GM18505 (cell line): ENCODE measurements around the gene GFOD1.

Experiments used
- ATAC-seq: cut with Tn5 transposase; IDR thresholded peaks from one replicate; pipeline ENCODE4 v1.9.1; 2021; ENCODE audit not compliant: unreplicated experiment
- POLR2A ChIP-seq: IDR thresholded peaks from 4 replicates; pipeline ENCODE4 v1.6.1; 2011; ENCODE audit warnings: borderline replicate concordance; ENCODE audit not compliant: insufficient read depth, insufficient read length; ENCODE audit errors: extremely low read depth

Gene GFOD1

DNA sequence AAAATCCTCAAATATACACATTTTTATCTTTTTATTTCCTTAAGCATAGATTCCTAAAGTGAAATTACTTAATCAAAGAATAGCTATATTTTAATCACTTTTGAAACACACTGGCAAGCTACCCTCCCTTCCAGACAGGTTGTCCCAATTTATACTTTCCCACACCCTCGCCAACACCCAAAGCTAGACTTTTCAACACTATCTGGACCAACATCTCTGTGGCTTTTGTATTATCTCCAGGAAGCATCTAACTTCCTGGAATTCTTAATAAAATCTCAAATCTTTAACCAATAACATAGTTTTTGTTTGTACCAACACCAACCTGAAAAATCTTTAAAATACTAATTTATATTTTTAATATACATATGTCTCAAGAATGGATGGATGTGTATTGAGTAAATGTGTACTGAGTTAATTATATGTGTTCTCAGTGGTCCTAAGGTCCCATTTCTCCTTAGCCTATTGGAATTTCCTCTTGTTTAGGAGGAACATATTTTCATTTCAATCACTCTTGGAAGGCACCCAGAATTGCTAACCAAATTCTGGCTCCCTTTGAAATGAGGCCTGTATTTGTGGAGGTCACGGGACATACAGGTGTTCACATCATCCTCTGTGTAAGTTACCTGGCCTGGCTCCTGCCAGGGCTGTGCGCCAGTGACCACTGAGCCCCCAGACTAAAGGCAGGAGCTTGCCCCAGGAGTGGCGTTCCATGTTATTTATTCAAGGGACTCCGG, 17.4 kb upstream of the GFOD1 start:
- no peak for TF ChIP-seq POLR2A
- ATAC-seq: no peak

DNA sequence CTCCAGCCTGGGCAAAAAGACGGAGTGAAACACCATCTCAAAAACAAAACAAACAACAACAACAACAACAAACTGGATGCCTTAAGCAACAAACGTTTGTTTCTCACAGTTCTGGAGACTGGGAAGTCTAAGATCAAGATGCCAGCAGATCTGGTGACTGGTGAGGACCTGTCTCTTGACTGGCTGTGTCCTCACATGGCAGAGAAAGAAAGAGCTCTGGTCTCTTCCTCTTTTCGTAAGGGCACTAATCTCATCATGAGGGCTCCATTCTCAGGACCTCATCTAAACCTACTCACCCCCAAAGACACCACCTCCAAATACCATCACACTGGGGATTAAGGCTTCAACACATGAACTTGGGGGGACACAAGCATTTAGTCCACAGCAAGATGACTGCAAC, 13.5 kb upstream of the GFOD1 start:
- TF ChIP-seq POLR2A: no peak
- ATAC-seq: no peak

DNA sequence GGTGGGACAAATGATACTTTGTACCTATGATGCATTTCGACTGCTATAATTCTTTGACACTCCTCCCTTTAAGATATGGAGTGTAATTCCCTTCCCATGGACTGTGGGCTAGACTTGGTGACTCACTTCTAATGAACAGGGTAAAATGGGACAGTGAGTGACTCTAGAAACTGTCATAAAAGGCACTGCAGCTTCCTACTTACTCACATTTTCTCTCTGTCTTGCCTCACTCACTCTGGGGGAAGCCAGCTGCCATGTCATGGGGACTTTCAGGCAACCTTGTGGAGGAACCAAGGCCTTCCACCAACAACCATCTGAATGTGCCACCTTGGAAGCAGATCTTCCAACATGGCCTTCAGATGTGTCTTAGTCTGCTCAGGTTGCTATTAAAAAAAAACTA, 12.9 kb upstream of the GFOD1 start:
- ATAC-seq: no peak
- no peak for TF ChIP-seq POLR2A

GRCh38 chr6:13496513-13497190, 9.3 kb upstream of the GFOD1 start:
- TF ChIP-seq POLR2A: no peak
- no peak for ATAC-seq

- no peak for ATAC-seq
- no peak for TF ChIP-seq POLR2A
These were observed 8.4 kb upstream of the GFOD1 start for GRCh38 chr6:13495818-13496217.

DNA sequence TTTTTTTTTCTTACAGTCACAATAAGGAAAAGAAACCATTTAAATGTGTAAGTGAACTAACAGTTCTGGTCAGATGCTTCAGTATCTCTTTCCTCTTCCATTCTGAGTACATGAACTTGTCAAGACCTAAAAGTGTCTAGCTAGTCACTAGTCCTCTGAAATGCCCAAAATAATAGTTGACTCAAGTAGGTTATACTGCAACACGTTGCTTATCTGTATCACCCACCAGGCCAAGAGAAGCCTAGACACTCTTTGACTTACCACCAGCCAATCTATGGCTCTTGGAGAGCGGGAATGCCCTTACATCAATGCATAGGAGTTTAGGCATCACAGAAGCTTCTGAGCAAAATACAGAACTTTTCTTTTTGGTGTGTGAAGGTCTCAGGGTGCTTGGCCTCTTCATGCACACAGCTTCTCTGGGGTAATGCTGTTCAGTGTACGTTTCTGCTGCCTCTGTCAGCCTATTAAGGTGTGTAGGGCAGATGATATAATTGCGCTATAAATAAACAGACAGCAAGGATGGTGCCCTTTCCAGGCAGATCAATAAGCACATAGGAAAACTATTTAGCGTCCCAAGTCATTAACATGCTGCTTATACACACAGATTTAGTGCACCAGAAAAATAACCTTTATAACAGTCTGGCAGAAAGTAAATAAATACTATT, 7.8 kb upstream of the GFOD1 start:
- no peak for ATAC-seq
- TF ChIP-seq POLR2A: no peak

GRCh38 chr6:13494137-13494536, 6.7 kb upstream of the GFOD1 start:
- TF ChIP-seq POLR2A: no peak

DNA sequence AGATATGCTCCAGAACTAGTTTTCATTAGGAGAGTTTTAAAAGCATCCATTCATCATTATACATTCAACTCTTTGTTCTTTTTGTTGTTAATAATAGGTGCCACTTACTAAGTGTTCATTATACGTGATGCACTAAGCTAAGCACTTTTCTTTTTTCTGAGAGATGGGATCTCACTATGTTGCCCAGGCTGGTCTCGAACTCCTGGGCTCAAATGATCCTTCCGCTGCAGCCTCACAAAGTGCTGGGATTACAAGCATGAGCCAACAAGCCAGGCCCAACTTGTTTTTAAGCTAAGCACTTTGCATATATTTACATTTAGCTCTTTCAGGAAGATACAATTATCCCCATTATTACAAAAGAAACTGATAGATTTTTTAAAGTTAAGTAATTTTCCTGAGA, 5.7 kb upstream of the GFOD1 start:
- TF ChIP-seq POLR2A: no peak

More at GRCh38 chr6:13494137-13494536, 6.7 kb upstream of the GFOD1 start:
- no peak for ATAC-seq

DNA sequence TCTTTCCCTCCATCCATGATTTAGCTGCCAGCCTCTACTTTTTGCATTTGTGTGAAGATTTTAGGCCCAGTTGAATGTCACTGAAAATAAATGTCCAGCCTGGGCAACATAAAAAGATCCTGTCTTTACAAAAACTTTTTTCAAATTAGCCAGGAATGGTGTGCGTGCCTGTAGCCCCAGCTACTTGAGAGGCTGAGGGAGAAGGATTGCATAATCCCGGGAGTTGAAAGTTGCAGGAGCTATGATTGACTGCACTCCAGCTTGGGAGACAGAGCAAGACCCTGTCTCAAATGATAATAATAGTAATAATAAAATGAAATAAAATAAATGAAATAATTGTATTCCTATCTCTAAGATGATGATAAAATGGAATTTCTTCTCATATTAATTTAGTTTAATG, 5.0 kb upstream of the GFOD1 start:
- ATAC-seq: no peak
- TF ChIP-seq POLR2A: no peak

More for the DNA sequence above, 5.7 kb upstream of the GFOD1 start:
- ATAC-seq: no peak

DNA sequence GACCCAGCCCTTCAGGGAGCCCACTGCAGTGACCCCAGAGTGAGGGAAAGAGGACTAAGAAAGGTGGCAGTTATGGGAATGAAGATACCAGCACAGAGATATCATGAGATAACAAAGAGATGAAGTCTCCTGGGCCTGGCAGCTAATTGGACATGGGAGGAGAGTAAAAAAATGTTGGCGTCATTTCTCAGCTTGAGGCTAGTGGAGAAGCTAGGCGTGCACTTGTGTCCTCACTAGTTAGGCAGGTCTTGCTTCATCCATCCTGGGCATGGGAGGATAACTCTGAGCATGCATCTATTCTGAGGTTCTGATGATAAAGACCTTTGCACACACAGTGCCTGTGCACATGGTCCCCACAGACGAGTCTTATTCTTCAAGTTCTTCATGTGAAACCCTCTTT, 4.1 kb upstream of the GFOD1 start:
- no peak for TF ChIP-seq POLR2A
- no peak for ATAC-seq

GRCh38 chr6:13490402-13490801, 3.0 kb upstream of the GFOD1 start:
- ATAC-seq: no peak
- no peak for TF ChIP-seq POLR2A

- no peak for ATAC-seq
- no peak for TF ChIP-seq POLR2A
These were observed 1.5 kb upstream of the GFOD1 start for GRCh38 chr6:13488896-13489237.

DNA sequence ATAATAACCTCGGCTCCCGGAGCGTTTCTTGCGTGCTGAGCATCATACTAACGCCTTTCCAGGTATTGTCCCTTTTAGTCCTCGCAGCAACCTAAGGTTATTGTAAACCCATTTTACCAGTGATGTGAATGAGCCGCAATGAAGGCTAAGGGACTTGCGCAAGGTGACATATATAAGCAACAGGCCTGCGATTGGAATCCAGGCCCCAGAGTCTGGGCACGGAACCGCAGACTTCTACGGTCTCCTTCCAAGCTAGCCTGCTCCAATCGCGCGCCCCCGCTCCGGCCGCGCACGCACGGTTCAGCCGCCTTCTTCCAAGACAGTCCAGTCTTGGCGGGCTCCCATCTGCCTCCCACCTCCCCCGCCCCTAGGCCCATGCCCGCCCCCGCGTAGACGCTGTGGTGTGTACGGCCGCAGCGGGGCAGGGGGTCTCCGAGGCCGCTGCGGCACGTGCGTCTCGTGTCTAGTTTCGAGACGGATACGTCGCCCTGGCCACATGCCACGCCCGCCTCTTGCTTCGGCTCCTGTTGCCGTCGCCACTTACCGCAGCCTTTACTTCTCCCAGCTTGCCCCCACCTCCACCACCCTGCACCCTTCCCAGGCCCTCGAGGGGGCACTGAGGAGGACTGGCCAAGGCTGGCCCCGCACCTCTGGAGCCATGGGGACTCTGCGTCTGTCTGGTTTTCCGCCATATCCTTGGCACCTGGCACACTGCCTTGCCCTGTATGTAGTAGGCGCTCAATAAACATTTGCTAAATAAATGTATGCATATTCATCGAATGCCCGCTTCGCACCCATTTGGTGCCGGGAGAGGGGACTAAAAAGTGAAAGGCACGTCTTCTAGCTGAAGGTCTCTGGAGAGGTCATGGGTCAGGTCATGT, 855 bp upstream of the GFOD1 start:
- no peak for ATAC-seq
- TF ChIP-seq POLR2A: no peak
